ENCODE measurements around the gene CYP26B1. TPM values are rescaled to one million over a fixed set of nuclear protein-coding genes. Genes with fewer than 3 reads are reported as not detected.

Gene CYP26B1
- total and polyA plus RNA-seq, 2 of the 8 experiments (the other 6 are each of a cell fraction or from before 2014, with no cell fraction given) = 0.06 to 0.69 TPM

GRCh38 chr2:72153924-72154323, 6.3 kb upstream of the CYP26B1 start:
- Histone ChIP-seq H3K27ac (ENCODE audit: low read depth, low read length) (no peak overlapping the region), H3K18ac (ENCODE audit: extremely low read depth, low read length) (no peak overlapping the region), H3K4me1 (replicated peaks in 1 of 4; ENCODE audit: control insufficient read depth in 3 of 4, insufficient read depth in 4 of 4, low read length in 3 of 4) (peaks cover 0 to 12% (median 6%) of the 10 kb centered on the region in 4 experiments; a peak in 5 of 7 replicates), H2BK120ac (replicated peaks; ENCODE audit: low read depth, low read length) (no peak overlapping the region), H3K14ac (ENCODE audit: insufficient read length) (no peak overlapping the region), H3K79me2 (ENCODE audit: control insufficient read depth in 1 of 2, insufficient read depth in 2 of 2, low read length in 2 of 2) (no peaks in the 10 kb centered on the region), H2AFZ (ENCODE audit: low read length) (no peak overlapping the region), H3K56ac (replicated peaks; ENCODE audit: insufficient read length, low read depth, low read length) (no peak overlapping the region), H4K8ac (ENCODE audit: extremely low read depth, insufficient read depth, low read length) (no peak overlapping the region), H3K9ac (replicated peaks in 1 of 4; ENCODE audit: extremely low read depth in 1 of 4, low read depth in 3 of 4, low read length in 3 of 4) (no peak overlapping the region), H3K27me3 (replicated peaks in 1 of 4; ENCODE audit: control insufficient read depth in 3 of 4, extremely low read depth in 1 of 4, insufficient read depth in 3 of 4, low read length in 3 of 4) (peaks cover 16 to 30% (median 28%) of the 10 kb centered on the region in 4 experiments), H3K4me3 (ENCODE audit: extremely low read depth in 1 of 4, insufficient read depth in 2 of 4, low read depth in 3 of 4, low read length in 4 of 4) (no peak overlapping the region), H2BK12ac (ENCODE audit: low read depth, low read length) (no peak overlapping the region), H3K9me3 (ENCODE audit: insufficient read depth in 2 of 2, low read depth in 1 of 2, low read length in 1 of 2) (no peaks in the 10 kb centered on the region), H3K79me1 (ENCODE audit: low read depth, low read length) (no peaks in the 10 kb centered on the region), H4K20me1 (replicated peaks in 1 of 2; ENCODE audit: control insufficient read depth in 1 of 2, insufficient read depth in 2 of 2, low read length in 2 of 2) (peaks cover 0 to 8% of the 10 kb centered on the region in 2 experiments), H3K4ac (replicated peaks; ENCODE audit: insufficient read length, low read depth, low read length) (no peak overlapping the region), H2BK20ac (ENCODE audit: low read length) (no peak overlapping the region), H3K23me2 (ENCODE audit: low read depth, low read length) (peaks cover 11% of the 10 kb centered on the region), H3K4me2 (ENCODE audit: insufficient read depth in 1 of 2, low read depth in 2 of 2, low read length in 2 of 2) (no peak overlapping the region), H3K23ac (ENCODE audit: insufficient read length) (no peak overlapping the region), H2AK5ac (ENCODE audit: low read depth, low read length) (no peak overlapping the region), H3K36me3 (ENCODE audit: control insufficient read depth in 2 of 4, insufficient read depth in 4 of 4, low read length in 3 of 4) (no peaks in the 10 kb centered on the region), H4K5ac (ENCODE audit: insufficient read length, low read depth, low read length) (no peak overlapping the region), H2BK5ac (ENCODE audit: low read depth, low read length) (no peak overlapping the region), H4K91ac (replicated peaks; ENCODE audit: insufficient read length, low read length) (no peak overlapping the region), H2BK15ac (ENCODE audit: low read length) (no peak overlapping the region)
- ChIA-PET POLR2A (ENCODE audit: partially characterized antibody) (no interaction called here), CTCF (ENCODE audit: partially characterized antibody) (interaction anchor here (1.1 to 7.0 kb wide), 8 partner anchors 14 to 610 kb away, joined by 4 to 115 read pairs (median 6); no protein-coding TSS in a partner anchor)
- WGBS, 2 experiments (ENCODE audit: extremely low coverage in 1 of 2, insufficient coverage in 1 of 2, insufficient read length in 1 of 2, insufficient replicate concordance in 2 of 2, low coverage in 1 of 2, low lambda C conversion rate in 2 of 2, missing lambda C conversion rate in 1 of 2) = 82% methylated on average over 5 of the region's 5 CpGs; no CpG with 5 or more reads in 1 of the 2 experiments
- FAIRE-seq = no peak
- DNase-seq (ENCODE audit: low read depth in 1 of 2, low spot score in 2 of 2) = no peak
- TF ChIP-seq BACH1 (IDR thresholded peaks at IDR 0.05; ENCODE audit: low read length) (no peak), SP1 (IDR thresholded peaks at IDR 0.05; ENCODE audit: low read depth, low read length) (no peak), CTCF (IDR thresholded peaks at IDR 0.05; ENCODE audit: control extremely low read depth in 1 of 3, insufficient read depth in 1 of 3, low read depth in 1 of 3, low read length in 3 of 3) (no peak), GABPA (IDR thresholded peaks at IDR 0.05; ENCODE audit: borderline replicate concordance, insufficient read depth, low read length) (no peak), BCL11A (IDR thresholded peaks at IDR 0.05; ENCODE audit: low read depth in 2 of 2, low read length in 2 of 2) (no peak), KDM4A (IDR thresholded peaks at IDR 0.05; ENCODE audit: low read depth, low read length, severe bottlenecking) (no peak), CBX8 (IDR thresholded peaks at IDR 0.05; ENCODE audit: borderline replicate concordance, low read depth, low read length) (no peak), HDAC6 (IDR thresholded peaks at IDR 0.05; ENCODE audit: low read depth, low read length) (no peak)
- TF ChIP-seq, protein P1, sequence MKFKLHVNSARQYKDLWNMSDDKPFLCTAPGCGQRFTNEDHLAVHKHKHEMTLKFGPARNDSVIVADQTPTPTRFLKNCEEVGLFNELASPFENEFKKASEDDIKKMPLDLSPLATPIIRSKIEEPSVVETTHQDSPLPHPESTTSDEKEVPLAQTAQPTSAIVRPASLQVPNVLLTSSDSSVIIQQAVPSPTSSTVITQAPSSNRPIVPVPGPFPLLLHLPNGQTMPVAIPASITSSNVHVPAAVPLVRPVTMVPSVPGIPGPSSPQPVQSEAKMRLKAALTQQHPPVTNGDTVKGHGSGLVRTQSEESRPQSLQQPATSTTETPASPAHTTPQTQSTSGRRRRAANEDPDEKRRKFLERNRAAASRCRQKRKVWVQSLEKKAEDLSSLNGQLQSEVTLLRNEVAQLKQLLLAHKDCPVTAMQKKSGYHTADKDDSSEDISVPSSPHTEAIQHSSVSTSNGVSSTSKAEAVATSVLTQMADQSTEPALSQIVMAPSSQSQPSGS (IDR thresholded peaks at IDR 0.05; ENCODE audit: low read length) = no peak

All from H1 (cell line).